ENCODE data around the gene SPAG7. TPM values are rescaled to one million over a fixed set of nuclear protein-coding genes. Genes with fewer than 3 reads are reported as not detected.

Gene SPAG7
- total RNA-seq, 1 experiment from 2014 or later = 97.3 TPM

DNA sequence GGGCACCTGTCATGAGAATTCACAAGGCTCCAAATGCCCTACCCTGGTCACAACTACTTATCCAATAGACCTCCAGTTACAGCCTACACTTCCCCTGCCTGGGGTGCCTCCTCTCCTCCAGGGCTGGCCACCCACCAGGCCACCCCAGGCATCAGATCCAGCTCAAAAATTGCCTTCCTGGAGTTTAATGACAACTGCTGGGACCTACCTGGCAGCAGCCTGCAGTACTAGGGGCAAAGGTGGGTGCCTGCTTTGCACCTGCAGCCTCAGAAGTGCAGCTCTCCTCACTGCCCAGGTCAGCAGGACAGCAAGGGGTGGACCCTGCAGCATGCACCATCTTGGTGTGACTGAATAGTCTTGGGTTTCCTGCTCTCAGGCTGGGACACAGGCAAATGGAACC is 32.0 kb downstream of the SPAG7 start:
- ATAC-seq (no peak), DNase-seq (ENCODE audit: low spot score) (no peak)
- Mint-ChIP-seq H3K9me3 (no peaks in the 10 kb centered on the region), H3K27ac (no peak overlapping the region), H3K4me3 (no peak overlapping the region), H3K36me3 (peaks cover 23% of the 10 kb centered on the region), H3K4me1 (peaks cover 18% of the 10 kb centered on the region), H3K27me3 (ENCODE audit: low read depth) (no peaks in the 10 kb centered on the region)
- TF ChIP-seq FOXK1 (CRISPR knock-in tag; IDR thresholded peaks at IDR 0.05) (no peak), ATF1 (CRISPR knock-in tag; IDR thresholded peaks at IDR 0.05) (no peak), NFATC4 (CRISPR knock-in tag; IDR thresholded peaks at IDR 0.05) (no peak), ETV6 (CRISPR knock-in tag; IDR thresholded peaks at IDR 0.05) (no peak), NR1H2 (CRISPR knock-in tag; IDR thresholded peaks at IDR 0.05) (no peak), GABPB1 (CRISPR knock-in tag; IDR thresholded peaks at IDR 0.05) (no peak), KAT7 (CRISPR knock-in tag; IDR thresholded peaks at IDR 0.05; ENCODE audit: borderline replicate concordance) (no peak), SOX15 (CRISPR knock-in tag; IDR thresholded peaks at IDR 0.05) (no peak), CREB1 (CRISPR knock-in tag; IDR thresholded peaks at IDR 0.05) (no peak), OVOL2 (CRISPR knock-in tag; IDR thresholded peaks at IDR 0.05; ENCODE audit: borderline replicate concordance) (no peak), RORB (CRISPR knock-in tag; IDR thresholded peaks at IDR 0.05) (no peak), SP1 (CRISPR knock-in tag; conservative IDR thresholded peaks at IDR 0.05) (no peak), ESRRA (CRISPR knock-in tag; IDR thresholded peaks at IDR 0.05; ENCODE audit: borderline replicate concordance) (no peak), NFYB (CRISPR knock-in tag; conservative IDR thresholded peaks at IDR 0.05; ENCODE audit: low read depth) (no peak)
- TF ChIP-seq, protein P1, sequence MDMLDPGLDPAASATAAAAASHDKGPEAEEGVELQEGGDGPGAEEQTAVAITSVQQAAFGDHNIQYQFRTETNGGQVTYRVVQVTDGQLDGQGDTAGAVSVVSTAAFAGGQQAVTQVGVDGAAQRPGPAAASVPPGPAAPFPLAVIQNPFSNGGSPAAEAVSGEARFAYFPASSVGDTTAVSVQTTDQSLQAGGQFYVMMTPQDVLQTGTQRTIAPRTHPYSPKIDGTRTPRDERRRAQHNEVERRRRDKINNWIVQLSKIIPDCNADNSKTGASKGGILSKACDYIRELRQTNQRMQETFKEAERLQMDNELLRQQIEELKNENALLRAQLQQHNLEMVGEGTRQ (CRISPR knock-in tag; IDR thresholded peaks at IDR 0.05) = no peak
- TF ChIP-seq, protein P2, sequence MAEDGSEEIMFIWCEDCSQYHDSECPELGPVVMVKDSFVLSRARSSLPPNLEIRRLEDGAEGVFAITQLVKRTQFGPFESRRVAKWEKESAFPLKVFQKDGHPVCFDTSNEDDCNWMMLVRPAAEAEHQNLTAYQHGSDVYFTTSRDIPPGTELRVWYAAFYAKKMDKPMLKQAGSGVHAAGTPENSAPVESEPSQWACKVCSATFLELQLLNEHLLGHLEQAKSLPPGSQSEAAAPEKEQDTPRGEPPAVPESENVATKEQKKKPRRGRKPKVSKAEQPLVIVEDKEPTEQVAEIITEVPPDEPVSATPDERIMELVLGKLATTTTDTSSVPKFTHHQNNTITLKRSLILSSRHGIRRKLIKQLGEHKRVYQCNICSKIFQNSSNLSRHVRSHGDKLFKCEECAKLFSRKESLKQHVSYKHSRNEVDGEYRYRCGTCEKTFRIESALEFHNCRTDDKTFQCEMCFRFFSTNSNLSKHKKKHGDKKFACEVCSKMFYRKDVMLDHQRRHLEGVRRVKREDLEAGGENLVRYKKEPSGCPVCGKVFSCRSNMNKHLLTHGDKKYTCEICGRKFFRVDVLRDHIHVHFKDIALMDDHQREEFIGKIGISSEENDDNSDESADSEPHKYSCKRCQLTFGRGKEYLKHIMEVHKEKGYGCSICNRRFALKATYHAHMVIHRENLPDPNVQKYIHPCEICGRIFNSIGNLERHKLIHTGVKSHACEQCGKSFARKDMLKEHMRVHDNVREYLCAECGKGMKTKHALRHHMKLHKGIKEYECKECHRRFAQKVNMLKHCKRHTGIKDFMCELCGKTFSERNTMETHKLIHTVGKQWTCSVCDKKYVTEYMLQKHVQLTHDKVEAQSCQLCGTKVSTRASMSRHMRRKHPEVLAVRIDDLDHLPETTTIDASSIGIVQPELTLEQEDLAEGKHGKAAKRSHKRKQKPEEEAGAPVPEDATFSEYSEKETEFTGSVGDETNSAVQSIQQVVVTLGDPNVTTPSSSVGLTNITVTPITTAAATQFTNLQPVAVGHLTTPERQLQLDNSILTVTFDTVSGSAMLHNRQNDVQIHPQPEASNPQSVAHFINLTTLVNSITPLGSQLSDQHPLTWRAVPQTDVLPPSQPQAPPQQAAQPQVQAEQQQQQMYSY (CRISPR knock-in tag; IDR thresholded peaks at IDR 0.05) = no peak
- TF ChIP-seq, protein P3, sequence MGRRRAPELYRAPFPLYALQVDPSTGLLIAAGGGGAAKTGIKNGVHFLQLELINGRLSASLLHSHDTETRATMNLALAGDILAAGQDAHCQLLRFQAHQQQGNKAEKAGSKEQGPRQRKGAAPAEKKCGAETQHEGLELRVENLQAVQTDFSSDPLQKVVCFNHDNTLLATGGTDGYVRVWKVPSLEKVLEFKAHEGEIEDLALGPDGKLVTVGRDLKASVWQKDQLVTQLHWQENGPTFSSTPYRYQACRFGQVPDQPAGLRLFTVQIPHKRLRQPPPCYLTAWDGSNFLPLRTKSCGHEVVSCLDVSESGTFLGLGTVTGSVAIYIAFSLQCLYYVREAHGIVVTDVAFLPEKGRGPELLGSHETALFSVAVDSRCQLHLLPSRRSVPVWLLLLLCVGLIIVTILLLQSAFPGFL (CRISPR knock-in tag; IDR thresholded peaks at IDR 0.05; ENCODE audit: borderline replicate concordance) = no peak
- TF ChIP-seq, protein P4, sequence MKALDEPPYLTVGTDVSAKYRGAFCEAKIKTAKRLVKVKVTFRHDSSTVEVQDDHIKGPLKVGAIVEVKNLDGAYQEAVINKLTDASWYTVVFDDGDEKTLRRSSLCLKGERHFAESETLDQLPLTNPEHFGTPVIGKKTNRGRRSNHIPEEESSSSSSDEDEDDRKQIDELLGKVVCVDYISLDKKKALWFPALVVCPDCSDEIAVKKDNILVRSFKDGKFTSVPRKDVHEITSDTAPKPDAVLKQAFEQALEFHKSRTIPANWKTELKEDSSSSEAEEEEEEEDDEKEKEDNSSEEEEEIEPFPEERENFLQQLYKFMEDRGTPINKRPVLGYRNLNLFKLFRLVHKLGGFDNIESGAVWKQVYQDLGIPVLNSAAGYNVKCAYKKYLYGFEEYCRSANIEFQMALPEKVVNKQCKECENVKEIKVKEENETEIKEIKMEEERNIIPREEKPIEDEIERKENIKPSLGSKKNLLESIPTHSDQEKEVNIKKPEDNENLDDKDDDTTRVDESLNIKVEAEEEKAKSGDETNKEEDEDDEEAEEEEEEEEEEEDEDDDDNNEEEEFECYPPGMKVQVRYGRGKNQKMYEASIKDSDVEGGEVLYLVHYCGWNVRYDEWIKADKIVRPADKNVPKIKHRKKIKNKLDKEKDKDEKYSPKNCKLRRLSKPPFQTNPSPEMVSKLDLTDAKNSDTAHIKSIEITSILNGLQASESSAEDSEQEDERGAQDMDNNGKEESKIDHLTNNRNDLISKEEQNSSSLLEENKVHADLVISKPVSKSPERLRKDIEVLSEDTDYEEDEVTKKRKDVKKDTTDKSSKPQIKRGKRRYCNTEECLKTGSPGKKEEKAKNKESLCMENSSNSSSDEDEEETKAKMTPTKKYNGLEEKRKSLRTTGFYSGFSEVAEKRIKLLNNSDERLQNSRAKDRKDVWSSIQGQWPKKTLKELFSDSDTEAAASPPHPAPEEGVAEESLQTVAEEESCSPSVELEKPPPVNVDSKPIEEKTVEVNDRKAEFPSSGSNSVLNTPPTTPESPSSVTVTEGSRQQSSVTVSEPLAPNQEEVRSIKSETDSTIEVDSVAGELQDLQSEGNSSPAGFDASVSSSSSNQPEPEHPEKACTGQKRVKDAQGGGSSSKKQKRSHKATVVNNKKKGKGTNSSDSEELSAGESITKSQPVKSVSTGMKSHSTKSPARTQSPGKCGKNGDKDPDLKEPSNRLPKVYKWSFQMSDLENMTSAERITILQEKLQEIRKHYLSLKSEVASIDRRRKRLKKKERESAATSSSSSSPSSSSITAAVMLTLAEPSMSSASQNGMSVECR (CRISPR knock-in tag; IDR thresholded peaks at IDR 0.05; ENCODE audit: borderline replicate concordance) = no peak
- CTCF ChIA-PET = interaction anchor here (0.6 kb wide), 2 partner anchors 12 to 27 kb away, joined by 3 to 4 read pairs; no protein-coding TSS in a partner anchor
- POLR2A ChIA-PET = no interaction called here
